ENCODE results near the gene SLC38A8. TPM values are rescaled to one million over a fixed set of nuclear protein-coding genes. Genes with fewer than 3 reads are reported as not detected.

Gene SLC38A8
- total RNA-seq, 1 donor from 2014 or later = not detected

- peak; percentile 28 for DNase-seq
Measured at GRCh38 chr16:83994087-83994486, 48.5 kb downstream of the SLC38A8 start.

GRCh38 chr16:83992624-83993023 is 50.0 kb downstream of the SLC38A8 start:
- no peak for DNase-seq

- no peak for DNase-seq
Measured at GRCh38 chr16:83990492-83990891, 52.1 kb downstream of the SLC38A8 start.

GRCh38 chr16:83989300-83989699 is 53.3 kb downstream of the SLC38A8 start:
- DNase-seq = no peak

- no peak for DNase-seq
Measured at GRCh38 chr16:83983491-83983890, 59.1 kb downstream of the SLC38A8 start.

GRCh38 chr16:83981799-83982198 is 60.8 kb downstream of the SLC38A8 start:
- no peak for DNase-seq

GRCh38 chr16:83980794-83981193 is 61.8 kb downstream of the SLC38A8 start:
- DNase-seq = no peak

- DNase-seq = no peak
Measured at GRCh38 chr16:83979441-83979840, 63.2 kb downstream of the SLC38A8 start.

GRCh38 chr16:83978401-83978904 is 64.1 kb downstream of the SLC38A8 start:
- DNase-seq = no peak

GRCh38 chr16:83977056-83977815 is 65.4 kb downstream of the SLC38A8 start:
- no peak for DNase-seq

- DNase-seq = no peak
Measured at GRCh38 chr16:83975590-83976260, 66.9 kb downstream of the SLC38A8 start.

GRCh38 chr16:83974475-83974874 is 68.1 kb downstream of the SLC38A8 start:
- DNase-seq = no peak

- no peak for DNase-seq
Measured at GRCh38 chr16:83973581-83974385, 68.8 kb downstream of the SLC38A8 start.

GRCh38 chr16:83973077-83973476 is 69.5 kb downstream of the SLC38A8 start:
- DNase-seq = no peak

- no peak for DNase-seq
Measured at GRCh38 chr16:83972256-83973008, 70.2 kb downstream of the SLC38A8 start.

GRCh38 chr16:83971165-83972130 is 71.1 kb downstream of the SLC38A8 start:
- no peak for DNase-seq

GRCh38 chr16:83970430-83970815 is 72.2 kb downstream of the SLC38A8 start:
- DNase-seq = no peak

GRCh38 chr16:83969771-83970429 is 72.7 kb downstream of the SLC38A8 start:
- DNase-seq = no peak

GRCh38 chr16:83968891-83969649 is 73.5 kb downstream of the SLC38A8 start:
- DNase-seq = no peak

- DNase-seq = no peak
Measured at GRCh38 chr16:83968306-83968851, 74.2 kb downstream of the SLC38A8 start.

All from dermis blood vessel endothelial cell (primary cell).